Brain microvascular endothelial cell (primary cell): Measurements from ENCODE around the gene PRR36.

Experiments used
- DNase-seq: peaks from one replicate; pipeline ENCODE4 v3.0.0-alpha.2; 2020
- H3K27ac ChIP-seq: fragments of 250-450 bp; sonication (Bioruptor Pico); 2 replicates; pipeline ENCODE4 v1.5.1; 2020; ENCODE audit warnings: mild to moderate bottlenecking, moderate library complexity
- H3K27me3 ChIP-seq: fragments of 250-450 bp; sonication (Bioruptor Pico); replicated peaks from 2 replicates; pipeline ENCODE4 v1.5.1; 2020; ENCODE audit warnings: mild to moderate bottlenecking
- H3K36me3 ChIP-seq: fragments of 250-450 bp; sonication (Bioruptor Pico); replicated peaks from 2 replicates; pipeline ENCODE4 v1.5.1; 2020; ENCODE audit warnings: mild to moderate bottlenecking
- H3K4me3 ChIP-seq: 2 replicates; pipeline ENCODE4 v1.5.1; 2011; ENCODE audit warnings: low read depth, mild to moderate bottlenecking, control low read depth, low read length, moderate library complexity
- CTCF ChIP-seq: IDR thresholded peaks from 2 replicates; pipeline ENCODE4 v1.5.1; 2011; ENCODE audit warnings: low read depth, mild to moderate bottlenecking, moderate library complexity, low read length, control low read depth, inconsistent platforms; ENCODE audit errors: missing control alignments
- in situ Hi-C: cut with HindIII; loops from 2 replicates; pipeline ENCODE4 v1.10.0; 2017; ENCODE audit warnings: low sequenced_read_pairs, low pct_ligation_motif_present

Gene PRR36

GRCh38 chr19:7874076-7874896 is at the start of gene PRR36:
PRR36 (minus strand) TSS chr19:7874390; CDS start chr19:7873689, 701 bp downstream.
- Histone ChIP-seq H3K27ac (no peak within 1 kb of the TSS), H3K36me3 (no peaks in the 10 kb centered on the region), H3K4me3 (peak within 1 kb of the TSS; percentile 5), H3K27me3 (peaks cover 19% of the 10 kb centered on the region)
- DNase-seq: no peak
- TF ChIP-seq CTCF: no peak
- in situ Hi-C loops: no loop called here

GRCh38 chr19:7923295-7924191 is 49.4 kb upstream of the PRR36 start:
- TF ChIP-seq CTCF: no peak
- DNase-seq: no peak
- peaks cover 10% of the 10 kb centered on the region for H3K36me3 ChIP-seq
- in situ Hi-C loops: no loop called here
- H3K27me3 ChIP-seq: no peaks in the 10 kb centered on the region
- no peak overlapping the region for H3K27ac ChIP-seq
- no peak overlapping the region for H3K4me3 ChIP-seq

GRCh38 chr19:7922836-7923195 is 48.6 kb upstream of the PRR36 start:
- TF ChIP-seq CTCF: no peak
- H3K4me3 ChIP-seq: no peak overlapping the region
- DNase-seq: no peak
- in situ Hi-C loops: no loop called here
- no peak overlapping the region for H3K27ac ChIP-seq
- H3K27me3 ChIP-seq: no peaks in the 10 kb centered on the region
- H3K36me3 ChIP-seq: peaks cover 10% of the 10 kb centered on the region

GRCh38 chr19:7921967-7922835 is 48.0 kb upstream of the PRR36 start:
- DNase-seq: no peak
- Histone ChIP-seq H3K27ac (no peak overlapping the region), H3K27me3 (peaks cover 1% of the 10 kb centered on the region), H3K36me3 (peaks cover 10% of the 10 kb centered on the region), H3K4me3 (no peak overlapping the region)
- TF ChIP-seq CTCF: no peak
- in situ Hi-C loops: no loop called here

GRCh38 chr19:7921302-7921966 is 47.2 kb upstream of the PRR36 start:
- Histone ChIP-seq H3K27me3 (peaks cover 8% of the 10 kb centered on the region), H3K36me3 (peaks cover 10% of the 10 kb centered on the region), H3K27ac (peak overlapping the region; percentile 54), H3K4me3 (peak overlapping the region; percentile 57)
- DNase-seq: no peak
- no peak for TF ChIP-seq CTCF
- in situ Hi-C loops: no loop called here
